ENCODE data around the gene ACYP1. TPM values are rescaled to one million over a fixed set of nuclear protein-coding genes. Genes with fewer than 3 reads are reported as not detected.

Gene ACYP1
- total and polyA plus RNA-seq, 2 donors (not counting 3 experiments of a cell fraction or from before 2014, with no cell fraction given), result 30.2 to 37.5 TPM

GRCh38 chr14:75041613-75042012 is 22.2 kb downstream of the ACYP1 start:
- DNase-seq (ENCODE audit: low read depth, low spot score), result peak; percentile 18
- no peaks in the 10 kb centered on the region for H3K36me3 ChIP-seq (ENCODE audit: control insufficient read depth in 2 of 2, extremely low read depth in 1 of 2, insufficient read depth in 2 of 2, low read length in 2 of 2)
- peak overlapping the region in 1 of 3 experiments; percentile 5 for H3K4me3 ChIP-seq (replicated peaks in 1 of 3; ENCODE audit: insufficient read depth in 1 of 3, low read depth in 1 of 3, low read length in 3 of 3)
- H3K9ac ChIP-seq (replicated peaks; ENCODE audit: extremely low read depth, insufficient read depth, low read length), result no peak overlapping the region
- no peaks in the 10 kb centered on the region for H3K27me3 ChIP-seq (ENCODE audit: control insufficient read depth in 2 of 2, insufficient read depth in 2 of 2, low read length in 2 of 2)
- H3K79me2 ChIP-seq (ENCODE audit: control insufficient read depth, insufficient read depth, low read length), result peaks cover 5% of the 10 kb centered on the region
- BruUV-seq (replicated peaks), result no TSS peak
- H2AFZ ChIP-seq (ENCODE audit: low read depth, low read length), result no peak overlapping the region
- dilution Hi-C loops (cut with MboI; ENCODE audit: extremely low pct_ligation_motif_present, low sequenced_read_pairs), result no loop called here
- ChIA-PET POLR2A (no interaction called here), CTCF (interaction anchor here (0.8 to 2.4 kb wide), 5 partner anchors 17 to 262 kb away, joined by 3 to 7 read pairs (median 3); partner anchors contain the start of gene RPS6KL1)
- no peaks in the 10 kb centered on the region for H3K9me3 ChIP-seq (replicated peaks; ENCODE audit: control insufficient read depth, insufficient read depth, low read length)
- peak overlapping the region; percentile 39 for H3K27ac ChIP-seq (ENCODE audit: insufficient read depth, low read depth, low read length)
- intact Hi-C loops (cut with micrococcal nuclease), result no loop called here
- H3K4me2 ChIP-seq (ENCODE audit: insufficient read depth, low read length), result peak overlapping the region; percentile 62
- no peaks in the 10 kb centered on the region for H4K20me1 ChIP-seq (replicated peaks; ENCODE audit: control insufficient read depth, extremely low read depth, insufficient read depth, low read length)
- H3K9me1 ChIP-seq (replicated peaks; ENCODE audit: control insufficient read depth, extremely low read depth, insufficient read depth, low read length), result no peaks in the 10 kb centered on the region
- H3K4me1 ChIP-seq (ENCODE audit: control insufficient read depth, extremely low read depth, insufficient read depth, low read length), result peaks cover 28% of the 10 kb centered on the region
- TF ChIP-seq CTCF (IDR thresholded peaks at IDR 0.05; ENCODE audit: extremely low read depth in 1 of 2, insufficient read depth in 1 of 2, low read depth in 1 of 2, low read length in 2 of 2), result no peak
- no peak for TF ChIP-seq FOS (IDR thresholded peaks at IDR 0.05; ENCODE audit: borderline replicate concordance, insufficient read depth, low read length)
- no peak for TF ChIP-seq POLR2A (IDR thresholded peaks at IDR 0.05; ENCODE audit: low read depth, low read length)
- no peak for TF ChIP-seq JUN (IDR thresholded peaks at IDR 0.05; ENCODE audit: borderline replicate concordance, insufficient read depth, insufficient read length, low read depth)
- no peak for TF ChIP-seq MYC (IDR thresholded peaks at IDR 0.05; ENCODE audit: low read depth, low read length)
- no peak for TF ChIP-seq EZH2 (IDR thresholded peaks at IDR 0.05; ENCODE audit: borderline replicate concordance, low read depth, low read length, severe bottlenecking)
- TF ChIP-seq POLR2AphosphoS5 (IDR thresholded peaks at IDR 0.05; ENCODE audit: insufficient read depth, low read depth, low read length), result no peak
- TF ChIP-seq GATA2 (IDR thresholded peaks at IDR 0.05; ENCODE audit: insufficient read depth, insufficient read length, low read depth, low read length), result no peak
- no peak for TF ChIP-seq MAX (IDR thresholded peaks at IDR 0.05; ENCODE audit: insufficient read depth, insufficient read length)
- peak; percentile 89 for FAIRE-seq
